OCI-LY3 (cell line): ENCODE measurements around the gene CD274.
"Not testable (repeated sequence)": the region's sequence is repeated elsewhere in the genome, so short reads cannot be mapped to it uniquely, and the experiment has no call there.

ENCODE experiments used
- CTCF ChIP-seq: fragments of 200-600, 300-600 bp; sonication (generic); IDR thresholded peaks from 2 replicates; pipeline ENCODE4 v1.5.1; 2014; ENCODE audit warnings: antibody characterized with exemption, low read length, low read depth
- EZH2phosphoT487 ChIP-seq: fragments of 200-600 bp; shearing (Covaris generic); IDR thresholded peaks from 2 replicates; pipeline ENCODE4 v1.6.1; 2018; ENCODE audit warnings: antibody characterized with exemption, mixed run types, low read depth

GRCh38 chr9:5464831-5465330, 14.5 kb downstream of the CD274 start:
- not testable (repeated sequence) for TF ChIP-seq CTCF, EZH2phosphoT487
